Measurements from ENCODE around the gene TAS2R14.

- TF ChIP-seq POLR2A (IDR thresholded peaks at IDR 0.05), result no peak
- TF ChIP-seq CTCF (IDR thresholded peaks at IDR 0.05), result no peak
Observed at GRCh38 chr12:10943167-10943566, 4.1 kb upstream of the TAS2R14 start.

All from right lobe of liver (tissue), 4 donors.